Measurements from ENCODE around the gene CYP3A4.
"Not testable (repeated sequence)": the region's sequence is repeated elsewhere in the genome, so short reads cannot be mapped to it uniquely, and the experiment has no call there.

Gene CYP3A4

DNA sequence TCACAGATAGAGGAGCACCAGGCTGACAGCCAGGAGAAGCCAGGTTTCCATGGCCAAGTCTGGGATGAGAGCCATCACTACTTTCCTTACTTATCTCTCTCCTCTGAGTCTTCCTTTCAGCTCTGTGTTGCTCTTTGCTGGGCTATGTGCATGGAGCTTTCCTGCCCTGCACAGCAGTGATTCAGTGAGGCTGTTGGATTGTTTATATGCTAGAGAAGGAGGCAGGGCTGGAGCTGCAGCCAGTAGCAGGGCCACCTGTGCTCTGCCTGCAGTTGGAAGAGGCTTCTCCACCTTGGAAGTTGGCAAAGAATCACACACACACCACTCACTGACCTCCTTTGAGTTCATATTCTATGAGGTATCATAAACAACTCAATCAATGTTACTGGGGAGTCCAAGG, at the start of gene CYP3A4:
Gene CYP3A4 (minus strand): TSS at position 178 of the 400 bp plus-strand sequence. CDS start 103 bp downstream, at position 75.
- DNase-seq = no peak
- intact Hi-C loops (cut with DNase I) = no loop called here

- no peak for DNase-seq
- intact Hi-C loops (cut with DNase I) = no loop called here
Observed at GRCh38 chr7:99833289-99833877, 49.4 kb upstream of the CYP3A4 start.

DNA sequence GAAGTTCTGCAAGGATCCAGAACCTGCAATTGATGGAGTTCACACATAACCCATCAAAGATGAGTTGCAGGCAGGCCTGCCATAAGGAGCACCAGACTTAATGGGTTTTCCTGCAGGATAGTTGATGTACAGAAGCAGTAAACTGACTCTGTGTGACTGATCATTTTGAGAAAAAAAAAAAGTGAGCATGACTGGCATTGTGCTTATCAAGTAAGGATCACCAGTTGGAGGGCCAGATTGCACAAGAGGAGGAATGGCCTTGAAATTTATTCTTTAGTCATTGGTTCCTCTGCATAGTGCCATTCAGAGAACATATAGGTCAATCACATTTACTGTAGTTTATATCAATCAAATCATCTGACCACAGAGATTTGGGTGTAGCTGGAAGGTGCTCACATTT, 47.6 kb upstream of the CYP3A4 start:
- intact Hi-C loops (cut with DNase I) = no loop called here
- no peak for DNase-seq

DNA sequence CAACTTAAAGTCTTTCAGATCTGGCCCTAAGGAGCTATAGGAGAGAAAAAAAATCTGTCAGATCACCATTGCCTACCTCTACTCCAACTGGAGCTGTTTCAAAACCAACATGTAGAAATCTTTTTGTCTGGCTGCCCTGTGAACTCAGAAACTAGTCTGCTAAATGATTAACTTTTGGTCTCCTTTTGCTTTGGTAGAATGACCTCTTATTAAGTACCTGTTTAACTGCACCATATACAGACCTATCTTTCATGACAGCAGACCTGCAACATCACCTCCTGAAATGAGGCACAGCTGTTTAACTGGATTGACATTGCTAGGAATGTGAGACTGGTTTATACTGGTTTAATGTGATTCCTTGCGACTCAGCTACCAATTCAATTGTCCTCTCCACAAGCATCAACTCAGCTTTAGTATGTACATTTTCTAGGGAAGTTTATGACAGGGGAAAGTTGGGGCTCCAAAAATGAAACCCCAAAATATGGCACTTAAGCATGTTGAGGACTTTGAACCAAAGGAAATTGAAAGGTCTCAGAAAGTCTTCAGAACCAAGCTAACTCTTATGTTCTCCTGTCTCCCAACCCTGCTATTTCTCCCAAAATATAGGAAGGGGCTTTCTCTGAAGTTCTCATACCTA, 45.7 kb upstream of the CYP3A4 start:
- intact Hi-C loops (cut with DNase I) = no loop called here
- DNase-seq = no peak

DNA sequence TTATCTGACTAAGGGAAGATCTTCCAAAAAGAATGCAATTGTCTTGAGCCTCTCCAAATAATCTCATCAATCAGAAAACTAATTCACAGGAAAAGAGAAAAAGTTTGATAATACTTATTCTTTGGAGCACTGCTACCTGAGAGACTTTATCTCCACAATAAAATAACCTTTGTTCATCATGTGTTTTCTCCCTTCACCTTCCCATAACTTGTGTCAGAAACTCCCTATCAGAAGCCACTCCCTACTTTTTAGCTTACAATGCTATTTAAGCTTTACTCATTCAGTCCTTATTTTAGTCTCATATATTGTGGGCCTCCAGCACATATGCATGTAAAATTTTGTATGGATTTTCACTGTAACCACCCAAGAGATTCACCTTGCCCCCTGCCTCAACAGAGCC, 44.8 kb upstream of the CYP3A4 start:
- DNase-seq = no peak

DNA sequence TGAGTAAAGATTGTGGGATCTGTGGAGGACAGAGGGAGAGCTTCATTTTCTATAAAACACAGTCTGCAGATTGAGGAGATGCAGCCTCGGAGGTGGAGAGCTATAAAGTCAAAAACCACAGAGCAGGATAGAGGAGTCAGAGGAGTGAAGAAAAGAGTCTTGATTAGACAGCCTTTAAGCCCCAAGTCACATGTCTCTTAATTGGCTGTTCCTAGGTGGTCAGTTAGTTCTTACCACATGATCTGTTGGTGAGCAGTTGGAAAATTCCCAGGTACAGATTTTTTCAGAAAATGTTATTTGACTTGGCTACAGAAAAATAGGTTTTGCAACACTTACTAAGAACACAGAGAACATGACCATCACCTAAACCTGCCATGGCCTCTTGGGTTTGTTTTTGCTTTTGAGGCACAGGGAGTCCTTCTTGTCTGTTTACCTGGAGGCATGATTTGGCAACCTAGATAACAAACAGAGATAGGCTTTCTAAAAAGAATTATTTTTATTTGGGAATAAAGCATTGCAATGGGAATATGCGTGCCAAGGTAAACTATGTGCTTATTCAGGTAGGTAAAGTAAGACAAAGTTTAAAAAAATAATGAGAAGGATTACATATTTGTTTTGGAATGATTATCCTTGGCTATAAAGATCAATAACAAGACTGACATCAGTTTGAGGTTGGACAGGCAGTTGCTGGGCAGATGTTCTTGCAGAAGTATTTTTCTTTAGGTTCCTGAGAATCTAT, 43.2 kb upstream of the CYP3A4 start:
- DNase-seq = no peak
- intact Hi-C loops (cut with DNase I) = no loop called here

More for the DNA sequence above, 44.8 kb upstream of the CYP3A4 start:
- intact Hi-C loops (cut with DNase I) = no loop called here

DNA sequence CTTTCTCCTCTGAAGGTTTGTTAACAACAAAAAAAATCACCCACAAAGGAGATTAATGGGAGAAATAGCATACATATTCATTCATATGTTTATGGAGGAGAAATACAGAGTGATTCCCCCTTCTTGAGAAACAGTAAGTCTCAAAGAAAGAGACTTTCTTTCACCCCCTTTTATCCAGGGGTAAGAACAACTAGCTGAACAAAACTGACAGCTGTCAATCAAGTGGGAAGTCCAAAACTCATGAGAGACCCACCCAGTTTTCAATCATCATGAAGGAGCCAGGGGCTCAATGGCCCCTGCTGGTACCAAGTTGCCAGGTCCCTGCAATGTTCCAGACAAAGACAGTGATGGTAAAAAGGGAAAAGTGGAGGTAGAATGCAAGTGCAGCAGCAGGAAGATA, 41.9 kb upstream of the CYP3A4 start:
- no peak for DNase-seq
- intact Hi-C loops (cut with DNase I) = no loop called here

DNA sequence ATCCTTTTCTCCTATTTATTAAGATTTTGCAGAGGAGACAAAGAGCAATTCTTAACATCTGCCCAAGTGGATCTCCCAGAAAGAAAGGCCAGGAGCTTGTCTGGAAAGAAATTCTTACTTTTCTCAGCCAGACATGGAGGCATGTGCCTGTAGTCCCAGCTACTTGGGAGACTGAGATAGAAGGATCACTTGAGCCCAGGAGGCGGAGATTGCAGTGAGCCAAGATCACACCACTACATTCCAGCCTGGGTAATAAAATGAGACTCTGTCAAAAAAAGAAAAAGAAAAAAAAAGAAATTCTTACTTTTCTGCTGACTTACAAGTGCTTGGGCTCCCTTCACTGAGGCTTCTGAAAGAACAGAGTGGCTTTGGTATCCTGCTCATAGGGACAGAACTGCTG, 41.5 kb upstream of the CYP3A4 start:
- intact Hi-C loops (cut with DNase I) = no loop called here
- DNase-seq = no peak

GRCh38 chr7:99824091-99824490, 40.1 kb upstream of the CYP3A4 start:
- intact Hi-C loops (cut with DNase I) = no loop called here

GRCh38 chr7:99822731-99823718, 39.0 kb upstream of the CYP3A4 start:
- no peak for DNase-seq
- intact Hi-C loops (cut with DNase I) = no loop called here

More at GRCh38 chr7:99824091-99824490, 40.1 kb upstream of the CYP3A4 start:
- DNase-seq = no peak

GRCh38 chr7:99820408-99821027, 36.5 kb upstream of the CYP3A4 start:
- intact Hi-C loops (cut with DNase I) = no loop called here
- DNase-seq = no peak

- DNase-seq = no peak
- intact Hi-C loops (cut with DNase I) = no loop called here
Observed at GRCh38 chr7:99808766-99809165, 24.8 kb upstream of the CYP3A4 start.

DNA sequence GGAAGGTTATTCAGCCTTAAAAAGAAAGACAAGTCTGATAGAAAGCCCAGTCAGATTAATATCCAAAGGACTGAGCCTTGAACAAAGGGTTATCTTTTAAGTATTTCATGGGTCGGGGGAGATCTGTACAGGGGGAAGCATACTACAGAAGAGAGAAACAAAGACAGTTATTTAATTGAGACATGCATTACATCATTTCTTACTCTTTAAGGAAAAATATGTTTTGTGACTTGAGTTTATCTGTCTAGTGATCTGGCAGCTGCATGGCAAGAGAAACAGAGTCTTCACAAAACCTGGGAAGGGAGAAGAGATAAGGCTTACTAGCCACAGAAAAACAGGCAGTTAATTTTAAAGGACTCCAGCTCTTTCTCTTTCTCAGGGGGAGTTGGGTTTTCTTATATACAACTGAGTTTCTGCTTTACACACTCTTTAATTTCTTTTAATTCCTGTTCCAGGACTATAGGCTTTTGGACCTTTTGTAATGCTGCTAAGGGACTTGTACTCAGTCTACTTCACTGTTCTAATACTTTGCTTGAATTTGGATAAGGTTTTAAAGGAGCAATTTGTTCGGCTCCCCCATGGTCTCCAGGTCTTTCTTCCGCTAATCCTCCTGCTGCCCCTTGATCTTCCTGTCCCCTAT, 23.0 kb upstream of the CYP3A4 start:
- no peak for DNase-seq
- intact Hi-C loops (cut with DNase I) = no loop called here

- DNase-seq = no peak
- intact Hi-C loops (cut with DNase I) = no loop called here
Observed at GRCh38 chr7:99805641-99806040, 21.7 kb upstream of the CYP3A4 start.

- intact Hi-C loops (cut with DNase I); DNase-seq: not testable (repeated sequence)
Observed at GRCh38 chr7:99803118-99803517, 19.1 kb upstream of the CYP3A4 start.

DNA sequence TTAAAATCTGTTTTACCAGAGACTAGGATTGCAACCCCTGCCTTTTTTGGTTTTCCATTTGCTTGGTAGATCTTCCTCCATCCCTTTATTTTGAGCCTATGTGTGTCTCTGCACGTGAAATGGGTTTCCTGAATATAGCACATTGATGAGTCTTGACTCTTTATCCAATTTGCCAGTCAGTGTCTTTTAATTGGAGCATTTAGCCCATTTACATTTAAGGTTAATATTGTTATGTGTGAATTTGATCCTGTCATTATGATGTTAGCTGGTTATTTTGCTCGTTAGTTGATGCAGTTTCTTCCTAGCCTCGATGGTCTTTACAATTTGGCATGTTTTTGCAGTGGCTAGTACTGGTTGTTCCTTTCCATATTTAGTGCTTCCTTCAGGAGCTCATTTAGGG, 17.4 kb upstream of the CYP3A4 start:
- DNase-seq; intact Hi-C loops (cut with DNase I): not testable (repeated sequence)

DNA sequence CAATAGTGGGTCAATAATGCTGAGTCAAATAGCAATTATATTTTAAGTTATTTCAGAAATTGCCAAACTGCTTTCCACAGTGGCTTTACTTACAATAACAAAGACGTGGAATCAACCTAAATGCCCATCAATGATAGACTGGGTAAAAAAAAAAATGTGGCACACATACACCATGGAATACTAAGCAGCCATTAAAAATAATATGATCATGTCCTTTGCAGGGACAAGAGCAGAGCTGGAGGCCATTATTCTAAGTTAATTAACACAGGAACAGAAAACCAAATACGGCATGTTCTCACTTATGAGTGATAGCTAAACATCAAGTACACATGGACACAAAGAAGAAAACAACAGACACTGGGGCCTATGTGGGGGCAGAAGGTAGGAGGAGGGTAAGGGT, 15.0 kb upstream of the CYP3A4 start:
- DNase-seq = no peak
- intact Hi-C loops (cut with DNase I) = no loop called here

DNA sequence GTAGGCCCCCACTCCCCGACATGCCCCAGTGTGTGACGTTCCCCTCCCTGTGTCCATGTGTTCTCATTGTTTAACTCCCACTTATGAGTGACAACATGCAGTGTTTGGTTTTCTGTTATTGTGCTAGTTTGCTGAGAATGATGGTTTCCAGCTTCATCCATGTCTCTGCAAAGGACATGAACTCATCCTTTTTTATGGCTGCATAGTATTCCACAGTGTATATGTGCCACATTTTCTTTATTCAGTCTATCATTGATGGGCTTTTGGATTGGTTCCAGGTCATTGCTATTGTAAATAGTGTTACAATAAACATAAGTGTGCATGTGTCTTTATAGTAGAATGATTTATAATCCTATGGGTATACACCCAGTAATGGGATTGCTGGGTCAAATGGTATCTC, 11.9 kb upstream of the CYP3A4 start:
- intact Hi-C loops (cut with DNase I); DNase-seq: not testable (repeated sequence)

Measured in head of caudate nucleus (tissue), 42 donors.